WTC11 (cell line): ENCODE results near the gene CACNA2D1.

ENCODE experiments used
- CTCF ChIP-seq: fragments of 200-600 bp; IDR thresholded peaks from 2 replicates; pipeline ENCODE4 v1.8.0; 2022; ENCODE audit warnings: antibody characterized with exemption
- ESRRA ChIP-seq: sonication (generic); formaldehyde crosslinking; IDR thresholded peaks from 2 replicates; pipeline ENCODE4 v1.8.1; 2022; ENCODE audit warnings: mild to moderate bottlenecking, missing genetic modification reagents, borderline replicate concordance
- FOXJ3 ChIP-seq: sonication (generic); formaldehyde crosslinking; IDR thresholded peaks from 2 replicates; pipeline ENCODE4 v1.9.0; 2021; ENCODE audit warnings: missing genetic modification reagents, mild to moderate bottlenecking, borderline replicate concordance
- NR1H2 ChIP-seq: sonication (generic); formaldehyde crosslinking; IDR thresholded peaks from 2 replicates; pipeline ENCODE4 v1.9.0; 2021; ENCODE audit warnings: mild to moderate bottlenecking, moderate library complexity, missing genetic modification reagents
- TF ChIP-seq, protein P1 (sequence below): sonication (generic); formaldehyde crosslinking; IDR thresholded peaks from 2 replicates; pipeline ENCODE4 v1.8.1; 2023; ENCODE audit warnings: mild to moderate bottlenecking, missing genetic modification reagents, moderate library complexity

DNA sequence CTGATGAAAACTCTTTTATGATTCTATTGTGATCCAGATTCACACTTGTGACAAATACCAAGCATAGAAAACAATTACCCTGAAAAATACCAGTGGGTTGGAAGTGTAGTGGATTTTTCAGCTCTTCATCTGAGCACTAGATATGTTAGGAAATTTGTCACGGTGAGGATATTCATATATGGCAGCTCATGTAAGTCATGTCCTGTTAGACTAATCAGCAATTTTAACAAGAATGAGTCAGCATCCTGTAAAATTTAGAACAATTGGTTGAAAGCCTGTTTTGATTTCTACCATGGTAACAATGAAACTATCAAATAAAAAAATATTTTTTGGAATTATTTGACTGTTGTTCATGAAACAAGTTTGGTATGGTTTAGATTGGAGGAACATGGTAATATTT is 334.3 kb downstream of the CACNA2D1 start:
- no peak for TF ChIP-seq ESRRA (CRISPR knock-in tag)
- TF ChIP-seq CTCF = no peak
- TF ChIP-seq FOXJ3 (CRISPR knock-in tag) = no peak
- TF ChIP-seq NR1H2 (CRISPR knock-in tag) = no peak
- TF ChIP-seq, protein P1, sequence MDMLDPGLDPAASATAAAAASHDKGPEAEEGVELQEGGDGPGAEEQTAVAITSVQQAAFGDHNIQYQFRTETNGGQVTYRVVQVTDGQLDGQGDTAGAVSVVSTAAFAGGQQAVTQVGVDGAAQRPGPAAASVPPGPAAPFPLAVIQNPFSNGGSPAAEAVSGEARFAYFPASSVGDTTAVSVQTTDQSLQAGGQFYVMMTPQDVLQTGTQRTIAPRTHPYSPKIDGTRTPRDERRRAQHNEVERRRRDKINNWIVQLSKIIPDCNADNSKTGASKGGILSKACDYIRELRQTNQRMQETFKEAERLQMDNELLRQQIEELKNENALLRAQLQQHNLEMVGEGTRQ (CRISPR knock-in tag) = no peak
